GM12878 (cell line): ENCODE measurements around the gene SFTPB. TPM values are rescaled to one million over a fixed set of nuclear protein-coding genes. Genes with fewer than 3 reads are reported as not detected.

Experiments
- DPF2 ChIP-seq: fragments of 450-650 bp; IDR thresholded peaks from 2 replicates; pipeline ENCODE4 v1.6.1; 2017; ENCODE audit warnings: mild to moderate bottlenecking
- IKZF1 ChIP-seq: fragments of 450-650 bp; conservative IDR thresholded peaks from 2 replicates; pipeline ENCODE4 v1.6.1; 2017; ENCODE audit warnings: antibody characterized with exemption, mild to moderate bottlenecking
- MYB ChIP-seq: fragments of 150-350 bp; IDR thresholded peaks from 2 replicates; pipeline ENCODE4 v1.6.1; 2014; ENCODE audit warnings: mild to moderate bottlenecking, low read depth, low read length, borderline replicate concordance
- RAD21 ChIP-seq: IDR thresholded peaks from 2 replicates; pipeline ENCODE4 v1.6.1; 2011; ENCODE audit warnings: mild to moderate bottlenecking, low read depth, low read length, moderate library complexity; ENCODE audit not compliant: insufficient read depth
- polyA plus RNA-seq, 11 experiments: library from polyadenylated mRNA; depleted of rRNA in 4 of 11; unstranded in 6 of 11; stranded (reverse) in 5 of 11; fragments of >200 nt; fragmentation: Nextera tagmentation in 4 of 11; fragmentation: Illumina TruSeq in 1 of 11; extraction: Ambion mirVana in 4 of 11; extraction: Trizol in 1 of 11; gene quantifications; 1 replicate in 1 of 11; 2 replicates in 10 of 11; pipeline versions ENCODE4 v1.2.1 to v1.2.3, GENCODE V29; 2011 to 2016; ENCODE audit warnings: inconsistent platforms in 2 of 11, missing spikeins in 2 of 11, low read depth in 1 of 11
- total RNA-seq, 4 experiments: library from RNA; depleted of rRNA in 3 of 4; stranded (reverse); fragments of >200 nt in 3 of 4; fragmentation: Illumina TruSeq in 1 of 4; extraction: Trizol in 1 of 4; gene quantifications; 2 replicates each; pipeline versions ENCODE4 v1.2.1 to v1.2.3, GENCODE V29; 2013 to 2021
- TF ChIP-seq, protein P1 (sequence below): IDR thresholded peaks from 2 replicates; pipeline ENCODE4 v1.6.1; 2012; ENCODE audit warnings: improper control_type of control experiment, low read depth, low read length; ENCODE audit not compliant: insufficient replicate concordance
- TF ChIP-seq, protein P2 (sequence below), 3 experiments: IDR thresholded peaks in 2 of 3; conservative IDR thresholded peaks in 1 of 3; 2 replicates each; pipeline ENCODE4 v1.5.1; 2011; ENCODE audit warnings: low read depth in 3 of 3, low read length in 3 of 3, mild to moderate bottlenecking in 3 of 3, control low read depth in 2 of 3, moderate library complexity in 2 of 3, inconsistent platforms in 1 of 3, mixed read lengths in 1 of 3; ENCODE audit not compliant: control insufficient read depth in 2 of 3, insufficient read depth in 1 of 3; ENCODE audit errors: extremely low read depth in 1 of 3
- TF ChIP-seq, protein P3 (sequence below): fragments of 450-650 bp; IDR thresholded peaks from 2 replicates; pipeline ENCODE4 v1.6.1; 2017; ENCODE audit warnings: mild to moderate bottlenecking

The SFTPB gene
- total and polyA plus RNA-seq, 10 of the 15 experiments (the other 5 are each of a cell fraction or from before 2014, with no cell fraction given): 0.02 to 5.3 TPM; not detected in 8

DNA sequence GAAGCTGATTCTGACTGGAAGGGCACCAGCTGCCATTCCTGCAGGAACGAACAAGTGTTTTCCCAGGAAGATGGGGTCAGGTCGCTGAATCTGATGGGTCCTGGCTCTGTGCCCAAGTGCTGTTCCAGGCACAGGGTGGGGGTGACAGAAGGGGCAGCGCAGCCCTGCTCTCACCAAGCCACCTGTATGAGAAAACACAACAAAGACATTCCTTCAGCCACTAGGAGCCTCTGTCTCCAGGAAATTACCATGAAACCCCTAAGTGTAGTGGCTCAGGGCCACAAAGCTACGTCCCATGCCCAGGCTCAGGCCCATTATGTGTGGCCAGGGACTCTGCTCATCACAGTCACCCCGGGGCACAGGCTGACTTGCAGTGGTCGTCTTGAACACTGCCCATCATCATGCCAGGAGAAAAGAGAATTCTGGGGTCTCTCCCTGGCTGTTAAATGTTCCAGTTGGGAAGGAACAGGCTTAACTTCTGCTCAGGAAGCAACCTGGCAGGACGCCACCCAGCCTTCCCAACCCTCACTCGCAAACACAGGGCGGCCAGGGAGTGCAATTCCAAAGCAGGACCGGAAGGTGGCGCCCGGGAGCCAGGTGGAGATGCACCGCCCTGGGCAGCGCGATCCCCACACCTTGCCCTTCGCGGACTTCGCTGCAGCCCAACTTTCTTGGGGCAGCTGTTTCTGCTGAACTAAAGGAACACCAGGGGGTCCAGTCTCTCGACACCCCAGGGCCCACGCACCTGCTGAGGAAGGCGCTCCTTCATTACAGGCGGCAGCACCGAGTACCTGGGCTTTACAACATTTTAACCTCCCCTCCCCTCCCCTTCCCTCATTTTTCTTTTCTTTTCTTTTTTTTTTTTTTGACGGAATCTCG, 11.0 kb upstream of the SFTPB start (continued):
- TF ChIP-seq, protein P1, sequence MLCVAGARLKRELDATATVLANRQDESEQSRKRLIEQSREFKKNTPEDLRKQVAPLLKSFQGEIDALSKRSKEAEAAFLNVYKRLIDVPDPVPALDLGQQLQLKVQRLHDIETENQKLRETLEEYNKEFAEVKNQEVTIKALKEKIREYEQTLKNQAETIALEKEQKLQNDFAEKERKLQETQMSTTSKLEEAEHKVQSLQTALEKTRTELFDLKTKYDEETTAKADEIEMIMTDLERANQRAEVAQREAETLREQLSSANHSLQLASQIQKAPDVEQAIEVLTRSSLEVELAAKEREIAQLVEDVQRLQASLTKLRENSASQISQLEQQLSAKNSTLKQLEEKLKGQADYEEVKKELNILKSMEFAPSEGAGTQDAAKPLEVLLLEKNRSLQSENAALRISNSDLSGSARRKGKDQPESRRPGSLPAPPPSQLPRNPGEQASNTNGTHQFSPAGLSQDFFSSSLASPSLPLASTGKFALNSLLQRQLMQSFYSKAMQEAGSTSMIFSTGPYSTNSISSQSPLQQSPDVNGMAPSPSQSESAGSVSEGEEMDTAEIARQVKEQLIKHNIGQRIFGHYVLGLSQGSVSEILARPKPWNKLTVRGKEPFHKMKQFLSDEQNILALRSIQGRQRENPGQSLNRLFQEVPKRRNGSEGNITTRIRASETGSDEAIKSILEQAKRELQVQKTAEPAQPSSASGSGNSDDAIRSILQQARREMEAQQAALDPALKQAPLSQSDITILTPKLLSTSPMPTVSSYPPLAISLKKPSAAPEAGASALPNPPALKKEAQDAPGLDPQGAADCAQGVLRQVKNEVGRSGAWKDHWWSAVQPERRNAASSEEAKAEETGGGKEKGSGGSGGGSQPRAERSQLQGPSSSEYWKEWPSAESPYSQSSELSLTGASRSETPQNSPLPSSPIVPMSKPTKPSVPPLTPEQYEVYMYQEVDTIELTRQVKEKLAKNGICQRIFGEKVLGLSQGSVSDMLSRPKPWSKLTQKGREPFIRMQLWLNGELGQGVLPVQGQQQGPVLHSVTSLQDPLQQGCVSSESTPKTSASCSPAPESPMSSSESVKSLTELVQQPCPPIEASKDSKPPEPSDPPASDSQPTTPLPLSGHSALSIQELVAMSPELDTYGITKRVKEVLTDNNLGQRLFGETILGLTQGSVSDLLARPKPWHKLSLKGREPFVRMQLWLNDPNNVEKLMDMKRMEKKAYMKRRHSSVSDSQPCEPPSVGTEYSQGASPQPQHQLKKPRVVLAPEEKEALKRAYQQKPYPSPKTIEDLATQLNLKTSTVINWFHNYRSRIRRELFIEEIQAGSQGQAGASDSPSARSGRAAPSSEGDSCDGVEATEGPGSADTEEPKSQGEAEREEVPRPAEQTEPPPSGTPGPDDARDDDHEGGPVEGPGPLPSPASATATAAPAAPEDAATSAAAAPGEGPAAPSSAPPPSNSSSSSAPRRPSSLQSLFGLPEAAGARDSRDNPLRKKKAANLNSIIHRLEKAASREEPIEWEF: no peak
- TF ChIP-seq, protein P2, sequence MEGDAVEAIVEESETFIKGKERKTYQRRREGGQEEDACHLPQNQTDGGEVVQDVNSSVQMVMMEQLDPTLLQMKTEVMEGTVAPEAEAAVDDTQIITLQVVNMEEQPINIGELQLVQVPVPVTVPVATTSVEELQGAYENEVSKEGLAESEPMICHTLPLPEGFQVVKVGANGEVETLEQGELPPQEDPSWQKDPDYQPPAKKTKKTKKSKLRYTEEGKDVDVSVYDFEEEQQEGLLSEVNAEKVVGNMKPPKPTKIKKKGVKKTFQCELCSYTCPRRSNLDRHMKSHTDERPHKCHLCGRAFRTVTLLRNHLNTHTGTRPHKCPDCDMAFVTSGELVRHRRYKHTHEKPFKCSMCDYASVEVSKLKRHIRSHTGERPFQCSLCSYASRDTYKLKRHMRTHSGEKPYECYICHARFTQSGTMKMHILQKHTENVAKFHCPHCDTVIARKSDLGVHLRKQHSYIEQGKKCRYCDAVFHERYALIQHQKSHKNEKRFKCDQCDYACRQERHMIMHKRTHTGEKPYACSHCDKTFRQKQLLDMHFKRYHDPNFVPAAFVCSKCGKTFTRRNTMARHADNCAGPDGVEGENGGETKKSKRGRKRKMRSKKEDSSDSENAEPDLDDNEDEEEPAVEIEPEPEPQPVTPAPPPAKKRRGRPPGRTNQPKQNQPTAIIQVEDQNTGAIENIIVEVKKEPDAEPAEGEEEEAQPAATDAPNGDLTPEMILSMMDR (IDR thresholded peaks at IDR 0.05 in 2 of 3, conservative IDR thresholded peaks at IDR 0.05 in 1 of 3; ENCODE audit: control insufficient read depth in 2 of 3, extremely low read depth in 1 of 3, insufficient read depth in 1 of 3, low read depth in 3 of 3, low read length in 3 of 3): peak; percentile 96 to 99 (median 99)
- TF ChIP-seq, protein P3, sequence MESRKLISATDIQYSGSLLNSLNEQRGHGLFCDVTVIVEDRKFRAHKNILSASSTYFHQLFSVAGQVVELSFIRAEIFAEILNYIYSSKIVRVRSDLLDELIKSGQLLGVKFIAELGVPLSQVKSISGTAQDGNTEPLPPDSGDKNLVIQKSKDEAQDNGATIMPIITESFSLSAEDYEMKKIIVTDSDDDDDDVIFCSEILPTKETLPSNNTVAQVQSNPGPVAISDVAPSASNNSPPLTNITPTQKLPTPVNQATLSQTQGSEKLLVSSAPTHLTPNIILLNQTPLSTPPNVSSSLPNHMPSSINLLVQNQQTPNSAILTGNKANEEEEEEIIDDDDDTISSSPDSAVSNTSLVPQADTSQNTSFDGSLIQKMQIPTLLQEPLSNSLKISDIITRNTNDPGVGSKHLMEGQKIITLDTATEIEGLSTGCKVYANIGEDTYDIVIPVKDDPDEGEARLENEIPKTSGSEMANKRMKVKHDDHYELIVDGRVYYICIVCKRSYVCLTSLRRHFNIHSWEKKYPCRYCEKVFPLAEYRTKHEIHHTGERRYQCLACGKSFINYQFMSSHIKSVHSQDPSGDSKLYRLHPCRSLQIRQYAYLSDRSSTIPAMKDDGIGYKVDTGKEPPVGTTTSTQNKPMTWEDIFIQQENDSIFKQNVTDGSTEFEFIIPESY: peak; percentile 69; the same call in 1 of the 2 replicates
- TF ChIP-seq DPF2 (peak; percentile 29; the same call in 1 of the 2 replicates), MYB (no peak), IKZF1 (peak; percentile 54), RAD21 (peak; percentile 89)
- TF ChIP-seq, all 136 proteins: peak for 12
